ENCODE data around the gene IPO5.

DNA sequence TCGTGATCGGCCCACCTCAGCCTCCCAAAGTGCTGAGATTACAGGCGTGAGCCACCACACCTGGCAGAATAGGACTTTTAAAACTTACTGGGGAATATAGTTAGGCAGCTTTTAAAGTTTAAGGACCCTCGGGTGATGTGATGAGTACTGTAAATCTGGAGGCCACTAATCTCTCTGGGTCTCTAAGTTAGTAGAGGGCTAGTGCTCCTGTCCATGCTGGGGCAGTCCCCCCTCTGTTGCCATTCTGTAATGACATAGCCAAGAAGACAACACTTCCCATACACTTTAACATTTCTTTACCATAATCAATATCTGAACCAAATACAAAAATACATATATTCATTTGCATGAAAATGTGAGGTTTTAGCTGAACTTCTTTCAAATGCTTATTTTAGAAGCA, 65.7 kb downstream of the IPO5 start:
- no peak for TF ChIP-seq NFIC (IDR thresholded peaks at IDR 0.05)
- TF ChIP-seq ZBTB7A (IDR thresholded peaks at IDR 0.05; ENCODE audit: low read depth), result no peak
- no peak for TF ChIP-seq TCF12 (IDR thresholded peaks at IDR 0.05; ENCODE audit: low read depth)
- TF ChIP-seq YY1 (IDR thresholded peaks at IDR 0.05; ENCODE audit: low read depth), result no peak
- no peak for TF ChIP-seq EP300 (IDR thresholded peaks at IDR 0.05; ENCODE audit: borderline replicate concordance)
- no peak for TF ChIP-seq CREB1 (IDR thresholded peaks at IDR 0.05; ENCODE audit: low read depth)
- TF ChIP-seq TAF1 (IDR thresholded peaks at IDR 0.05; ENCODE audit: low read depth), result no peak
- TF ChIP-seq, protein P1, sequence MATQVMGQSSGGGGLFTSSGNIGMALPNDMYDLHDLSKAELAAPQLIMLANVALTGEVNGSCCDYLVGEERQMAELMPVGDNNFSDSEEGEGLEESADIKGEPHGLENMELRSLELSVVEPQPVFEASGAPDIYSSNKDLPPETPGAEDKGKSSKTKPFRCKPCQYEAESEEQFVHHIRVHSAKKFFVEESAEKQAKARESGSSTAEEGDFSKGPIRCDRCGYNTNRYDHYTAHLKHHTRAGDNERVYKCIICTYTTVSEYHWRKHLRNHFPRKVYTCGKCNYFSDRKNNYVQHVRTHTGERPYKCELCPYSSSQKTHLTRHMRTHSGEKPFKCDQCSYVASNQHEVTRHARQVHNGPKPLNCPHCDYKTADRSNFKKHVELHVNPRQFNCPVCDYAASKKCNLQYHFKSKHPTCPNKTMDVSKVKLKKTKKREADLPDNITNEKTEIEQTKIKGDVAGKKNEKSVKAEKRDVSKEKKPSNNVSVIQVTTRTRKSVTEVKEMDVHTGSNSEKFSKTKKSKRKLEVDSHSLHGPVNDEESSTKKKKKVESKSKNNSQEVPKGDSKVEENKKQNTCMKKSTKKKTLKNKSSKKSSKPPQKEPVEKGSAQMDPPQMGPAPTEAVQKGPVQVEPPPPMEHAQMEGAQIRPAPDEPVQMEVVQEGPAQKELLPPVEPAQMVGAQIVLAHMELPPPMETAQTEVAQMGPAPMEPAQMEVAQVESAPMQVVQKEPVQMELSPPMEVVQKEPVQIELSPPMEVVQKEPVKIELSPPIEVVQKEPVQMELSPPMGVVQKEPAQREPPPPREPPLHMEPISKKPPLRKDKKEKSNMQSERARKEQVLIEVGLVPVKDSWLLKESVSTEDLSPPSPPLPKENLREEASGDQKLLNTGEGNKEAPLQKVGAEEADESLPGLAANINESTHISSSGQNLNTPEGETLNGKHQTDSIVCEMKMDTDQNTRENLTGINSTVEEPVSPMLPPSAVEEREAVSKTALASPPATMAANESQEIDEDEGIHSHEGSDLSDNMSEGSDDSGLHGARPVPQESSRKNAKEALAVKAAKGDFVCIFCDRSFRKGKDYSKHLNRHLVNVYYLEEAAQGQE (IDR thresholded peaks at IDR 0.05; ENCODE audit: low read depth), result no peak
- TF ChIP-seq, protein P2, sequence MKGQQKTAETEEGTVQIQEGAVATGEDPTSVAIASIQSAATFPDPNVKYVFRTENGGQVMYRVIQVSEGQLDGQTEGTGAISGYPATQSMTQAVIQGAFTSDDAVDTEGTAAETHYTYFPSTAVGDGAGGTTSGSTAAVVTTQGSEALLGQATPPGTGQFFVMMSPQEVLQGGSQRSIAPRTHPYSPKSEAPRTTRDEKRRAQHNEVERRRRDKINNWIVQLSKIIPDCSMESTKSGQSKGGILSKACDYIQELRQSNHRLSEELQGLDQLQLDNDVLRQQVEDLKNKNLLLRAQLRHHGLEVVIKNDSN (IDR thresholded peaks at IDR 0.05), result no peak
- no peak for TF ChIP-seq RAD21 (IDR thresholded peaks at IDR 0.05; ENCODE audit: low read depth)
- TF ChIP-seq, protein P3, sequence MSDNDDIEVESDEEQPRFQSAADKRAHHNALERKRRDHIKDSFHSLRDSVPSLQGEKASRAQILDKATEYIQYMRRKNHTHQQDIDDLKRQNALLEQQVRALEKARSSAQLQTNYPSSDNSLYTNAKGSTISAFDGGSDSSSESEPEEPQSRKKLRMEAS (IDR thresholded peaks at IDR 0.05), result no peak
- no peak for TF ChIP-seq EGR1 (IDR thresholded peaks at IDR 0.05)
- no peak for TF ChIP-seq CEBPB (IDR thresholded peaks at IDR 0.05)
- no peak for TF ChIP-seq TEAD4 (IDR thresholded peaks at IDR 0.05)

All from Ishikawa (cell line).